ENCODE data around the gene RNF121. TPM values are rescaled to one million over a fixed set of nuclear protein-coding genes. Genes with fewer than 3 reads are reported as not detected.

Gene RNF121
- total and polyA plus RNA-seq, 2 of the 4 experiments (the other 2 are of a cell fraction), result 43.4 to 88.7 TPM

DNA sequence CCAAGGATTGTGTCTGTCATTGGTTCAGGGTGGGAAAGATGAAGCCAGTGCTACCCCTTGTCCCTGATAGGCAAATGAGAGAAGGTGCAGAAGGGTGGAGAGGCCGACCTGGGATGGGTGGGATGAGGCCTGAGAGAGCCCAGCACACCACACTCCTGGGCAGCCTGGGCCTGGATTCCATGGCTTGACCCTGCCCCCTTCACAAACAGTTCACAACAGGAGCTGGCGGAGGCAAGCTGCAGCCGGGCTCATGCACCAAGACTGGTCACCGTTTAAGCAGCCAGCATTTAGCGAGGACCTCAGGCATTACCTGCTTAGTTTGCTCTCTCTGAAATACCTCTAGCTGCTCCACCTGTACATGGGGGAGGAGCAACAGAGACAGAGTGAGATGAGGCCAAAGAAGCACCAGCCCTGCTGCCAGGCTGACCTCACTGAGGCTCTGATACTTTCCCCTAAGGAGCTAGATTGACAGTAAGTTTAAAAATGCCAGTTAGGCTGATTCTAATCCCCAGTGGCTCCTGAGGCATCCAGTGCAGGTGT lies 83.3 kb downstream of the RNF121 start:
- Histone ChIP-seq H2BK20ac (ENCODE audit: low read depth, low read length) (no peak overlapping the region), H3K36me3 (ENCODE audit: control insufficient read depth, insufficient read depth, low read length) (peaks cover 96% of the 10 kb centered on the region), H3K14ac (replicated peaks; ENCODE audit: low read depth, low read length) (no peak overlapping the region), H3K4me2 (ENCODE audit: low read depth, low read length) (no peak overlapping the region), H2AFZ (replicated peaks; ENCODE audit: low read length, poor library complexity) (no peak overlapping the region), H2AK9ac (replicated peaks; ENCODE audit: low read depth, low read length, poor library complexity) (no peak overlapping the region), H4K8ac (ENCODE audit: low read depth in 2 of 2, low read length in 2 of 2) (no peak overlapping the region), H3K4me3 (ENCODE audit: insufficient read depth, low read depth, low read length) (no peak overlapping the region), H3K27ac (ENCODE audit: insufficient read depth, low read length) (no peak overlapping the region), H3K23ac (ENCODE audit: low read depth, low read length) (no peak overlapping the region), H3K27me3 (ENCODE audit: control insufficient read depth, insufficient read depth, low read length) (no peaks in the 10 kb centered on the region), H3K4me1 (ENCODE audit: control insufficient read depth, insufficient read depth, low read length) (no peaks in the 10 kb centered on the region), H2AK5ac (ENCODE audit: low read depth, low read length) (no peak overlapping the region), H3K4ac (ENCODE audit: low read depth, low read length) (no peak overlapping the region), H4K5ac (ENCODE audit: low read depth, low read length) (no peak overlapping the region), H3K56ac (ENCODE audit: extremely low read depth, insufficient read depth, low read length) (no peak overlapping the region), H2BK120ac (ENCODE audit: low read depth, low read length) (no peak overlapping the region), H3K9ac (ENCODE audit: low read depth, low read length) (no peak overlapping the region), H3K9me1 (ENCODE audit: insufficient read depth, low read length) (0 out of 2 replicates have a peak, but pooled peaks cover 5% of the 10 kb centered on the region), H2BK15ac (ENCODE audit: low read depth, low read length) (no peak overlapping the region), H4K20me1 (ENCODE audit: insufficient read depth, low read length) (peaks cover 42% of the 10 kb centered on the region), H4K91ac (ENCODE audit: insufficient read depth, low read depth, low read length) (no peak overlapping the region), H3K79me1 (ENCODE audit: low read depth in 1 of 2, low read length in 2 of 2) (peaks cover 24 to 56% of the 10 kb centered on the region in 2 experiments), H2BK5ac (ENCODE audit: low read depth, low read length, poor library complexity, severe bottlenecking) (no peak overlapping the region), H3K18ac (ENCODE audit: low read depth, low read length) (no peak overlapping the region), H3K9me3 (ENCODE audit: control insufficient read depth, insufficient read depth, low read length) (no peaks in the 10 kb centered on the region)
- ChIA-PET POLR2A (ENCODE audit: unreplicated experiment) (no interaction called here), CTCF (no interaction called here)
- WGBS, 2 experiments (ENCODE audit: extremely low coverage in 2 of 2, insufficient read length in 1 of 2), result no CpG with 5 or more reads among the region's 5 CpGs
- in situ Hi-C loops (cut with MboI; ENCODE audit: low sequenced_read_pairs) (no loop called here), intact Hi-C loops (cut with micrococcal nuclease) (no loop called here), dilution Hi-C loops (cut with HindIII; ENCODE audit: low sequenced_read_pairs, unreplicated experiment) (no loop called here)
- TF ChIP-seq, protein P1, sequence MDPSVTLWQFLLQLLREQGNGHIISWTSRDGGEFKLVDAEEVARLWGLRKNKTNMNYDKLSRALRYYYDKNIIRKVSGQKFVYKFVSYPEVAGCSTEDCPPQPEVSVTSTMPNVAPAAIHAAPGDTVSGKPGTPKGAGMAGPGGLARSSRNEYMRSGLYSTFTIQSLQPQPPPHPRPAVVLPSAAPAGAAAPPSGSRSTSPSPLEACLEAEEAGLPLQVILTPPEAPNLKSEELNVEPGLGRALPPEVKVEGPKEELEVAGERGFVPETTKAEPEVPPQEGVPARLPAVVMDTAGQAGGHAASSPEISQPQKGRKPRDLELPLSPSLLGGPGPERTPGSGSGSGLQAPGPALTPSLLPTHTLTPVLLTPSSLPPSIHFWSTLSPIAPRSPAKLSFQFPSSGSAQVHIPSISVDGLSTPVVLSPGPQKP (IDR thresholded peaks at IDR 0.05; ENCODE audit: borderline replicate concordance, low read depth, low read length), result no peak
- TF ChIP-seq MAZ (IDR thresholded peaks at IDR 0.05; ENCODE audit: borderline replicate concordance, low read depth, low read length) (no peak), POLR2A (IDR thresholded peaks at IDR 0.05; ENCODE audit: low read depth, low read length) (no peak), BHLHE40 (IDR thresholded peaks at IDR 0.05; ENCODE audit: low read depth, low read length) (no peak), NFE2L2 (IDR thresholded peaks at IDR 0.05; ENCODE audit: low read depth, low read length) (no peak)
- DNase-seq (no peak), ATAC-seq (ENCODE audit: low read depth) (no peak)
- BruUV-seq (replicated peaks), result no TSS peak
